Stimulated activated CD4-positive, alpha-beta T cell treated with anti-CD3 and anti-CD28 coated beads, Interleukin-4, amount 100 ng/mL, for 4 hours (primary cell): ENCODE data around the gene A4GALT.
"Not testable (repeated sequence)": the region's sequence is repeated elsewhere in the genome, so short reads cannot be mapped to it uniquely, and the experiment has no call there.

Experiments
- DNase-seq, 2 experiments: peaks; one replicate each; pipeline ENCODE4 v3.0.0-alpha.2; 2020

The A4GALT gene

GRCh38 chr22:42680648-42681047, 40.0 kb downstream of the A4GALT start:
- peak in 1 of 2 experiments; percentile 3 for DNase-seq

- no peak for DNase-seq
Measured at GRCh38 chr22:42679691-42680090, 41.0 kb downstream of the A4GALT start.

GRCh38 chr22:42678894-42679293, 41.8 kb downstream of the A4GALT start:
- DNase-seq, result no peak

- not testable (repeated sequence) for DNase-seq
Measured at GRCh38 chr22:42677936-42678335, 42.7 kb downstream of the A4GALT start.

GRCh38 chr22:42676059-42676607, 44.5 kb downstream of the A4GALT start:
- DNase-seq, result no peak

- DNase-seq, result no peak
Measured at GRCh38 chr22:42673898-42674401, 46.7 kb downstream of the A4GALT start.

GRCh38 chr22:42673071-42673470, 47.6 kb downstream of the A4GALT start:
- not testable (repeated sequence) for DNase-seq

GRCh38 chr22:42670921-42671709, 49.6 kb downstream of the A4GALT start:
- DNase-seq, result no peak

- no peak for DNase-seq
Measured at GRCh38 chr22:42670046-42670445, 50.6 kb downstream of the A4GALT start.

- DNase-seq, result not testable (repeated sequence)
Measured at GRCh38 chr22:42666393-42666792, 54.3 kb downstream of the A4GALT start.

GRCh38 chr22:42664976-42665831, 55.5 kb downstream of the A4GALT start:
- DNase-seq, result no peak

GRCh38 chr22:42661985-42662831, 58.5 kb downstream of the A4GALT start:
- DNase-seq, result peak; percentile 63 to 82

- no peak for DNase-seq
Measured at GRCh38 chr22:42656578-42656977, 64.1 kb downstream of the A4GALT start.

- no peak for DNase-seq
Measured at GRCh38 chr22:42655693-42656092, 65.0 kb downstream of the A4GALT start.

GRCh38 chr22:42654436-42655073, 66.1 kb downstream of the A4GALT start:
- DNase-seq, result no peak

GRCh38 chr22:42653999-42654398, 66.7 kb downstream of the A4GALT start:
- no peak for DNase-seq

- no peak for DNase-seq
Measured at GRCh38 chr22:42651134-42651533, 69.5 kb downstream of the A4GALT start.

- peak; percentile 64 to 84 for DNase-seq
Measured at GRCh38 chr22:42649246-42650099, 71.2 kb downstream of the A4GALT start, which contains the start of gene CYB5R3. TSS of gene CYB5R3 (minus strand) at chr22:42649392. CDS start at chr22:42649315, 77 bp downstream.

GRCh38 chr22:42648368-42649245, 72.1 kb downstream of the A4GALT start:
- peak; percentile 13 to 41 for DNase-seq

GRCh38 chr22:42648017-42648367, 72.7 kb downstream of the A4GALT start:
- DNase-seq, result no peak
